GM23248 (cell line): Measurements from ENCODE around the gene EPHA1. TPM values are rescaled to one million over a fixed set of nuclear protein-coding genes. Genes with fewer than 3 reads are reported as not detected.

ENCODE experiments used
- DNase-seq: peaks from one replicate; pipeline ENCODE4 v3.0.0-alpha.2; 2015
- H2AFZ ChIP-seq: fragments of 200-600 bp; sonication (generic); 2 replicates; pipeline ENCODE4 v1.6.1; 2016; ENCODE audit warnings: antibody characterized with exemption
- H3F3A ChIP-seq: fragments of 200-600 bp; sonication (generic); 2 replicates; pipeline ENCODE4 v1.6.1; 2016; ENCODE audit warnings: mild to moderate bottlenecking, antibody characterized with exemption, mixed run types; ENCODE audit not compliant: insufficient read depth
- H3K27ac ChIP-seq: fragments of 200-600 bp; sonication (generic); 2 replicates; pipeline ENCODE4 v1.5.1; 2016; ENCODE audit warnings: mild to moderate bottlenecking
- H3K27me3 ChIP-seq: fragments of 200-600 bp; sonication (generic); replicated peaks from 2 replicates; pipeline ENCODE4 v1.6.1; 2016; ENCODE audit warnings: mild to moderate bottlenecking; ENCODE audit not compliant: insufficient read depth
- H3K36me3 ChIP-seq: fragments of 200-600 bp; sonication (generic); 2 replicates; pipeline ENCODE4 v1.6.1; 2016; ENCODE audit warnings: low read depth, mild to moderate bottlenecking
- H3K4me1 ChIP-seq: fragments of 200-600 bp; sonication (generic); 2 replicates; pipeline ENCODE4 v1.6.1; 2016; ENCODE audit warnings: mild to moderate bottlenecking; ENCODE audit not compliant: insufficient read depth
- H3K4me2 ChIP-seq: fragments of 200-600 bp; sonication (generic); one replicate; pipeline ENCODE4 v1.6.1; 2016; ENCODE audit warnings: mild to moderate bottlenecking; ENCODE audit not compliant: unreplicated experiment
- H3K4me3 ChIP-seq: fragments of 200-600 bp; sonication (generic); 2 replicates; pipeline ENCODE4 v1.5.1; 2016; ENCODE audit warnings: mild to moderate bottlenecking
- H3K79me2 ChIP-seq: fragments of 200-600 bp; sonication (generic); 2 replicates; pipeline ENCODE4 v1.6.1; 2016; ENCODE audit warnings: mild to moderate bottlenecking; ENCODE audit not compliant: insufficient read depth
- H3K9ac ChIP-seq: fragments of 200-600 bp; sonication (generic); 2 replicates; pipeline ENCODE4 v1.6.1; 2016; ENCODE audit warnings: mild to moderate bottlenecking
- H3K9me2 ChIP-seq: fragments of 200-600 bp; sonication (generic); 2 replicates; pipeline ENCODE4 v1.6.1; 2016; ENCODE audit warnings: mixed run types, mild to moderate bottlenecking, moderate library complexity; ENCODE audit not compliant: insufficient read depth
- H3K9me3 ChIP-seq: fragments of 200-600 bp; sonication (generic); one replicate; pipeline ENCODE4 v1.6.1; 2017; ENCODE audit warnings: low read depth
- H4K20me1 ChIP-seq: fragments of 200-600 bp; sonication (generic); 2 replicates; pipeline ENCODE4 v1.6.0; 2016; ENCODE audit not compliant: insufficient read depth
- EZH2 ChIP-seq: fragments of 200-600 bp; sonication (generic); IDR thresholded peaks from 2 replicates; pipeline ENCODE4 v1.6.1; 2018; ENCODE audit warnings: antibody characterized with exemption, mild to moderate bottlenecking; ENCODE audit not compliant: insufficient read depth, poor library complexity, severe bottlenecking
- EZH2phosphoT487 ChIP-seq: fragments of 200-600 bp; sonication (generic); IDR thresholded peaks from 2 replicates; pipeline ENCODE4 v1.6.1; 2018; ENCODE audit warnings: antibody characterized with exemption, moderate library complexity, mild to moderate bottlenecking, low read depth; ENCODE audit not compliant: insufficient read depth
- WGBS, 2 experiments: methylation state at CpG; one replicate each; pipeline ENCODE4 v1.1.6; 2015 to 2017; ENCODE audit warnings: low lambda C conversion rate in 2 of 2, low coverage in 1 of 2; ENCODE audit errors: missing lambda C conversion rate in 2 of 2; 5-methylcytosine and 5-hydroxymethylcytosine counted together
- in situ Hi-C: fragments of 300-500 bp; cut with MboI; formaldehyde crosslinking; loops from 2 replicates; pipeline ENCODE4 v1.15.0; 2020
- polyA plus RNA-seq: library from polyadenylated mRNA; unstranded; fragments of >200 nt; fragmentation: Nextera tagmentation; extraction: Ambion mirVana; gene quantifications from 2 replicates; pipeline ENCODE4 v1.2.1, GENCODE V29; 2016
- total RNA-seq: library from RNA; depleted of rRNA; stranded (reverse); fragments of >200 nt; shearing (Covaris generic); gene quantifications from 2 replicates; pipeline ENCODE4 v1.2.3, GENCODE V29; 2014; rRNA removed

Gene EPHA1
- total RNA-seq (not detected in 2 replicates), polyA plus RNA-seq (0.80 and 0.83 TPM in 2 replicates)

GRCh38 chr7:143408686-143409561 lies at the start of gene EPHA1:
Gene EPHA1 (minus strand): TSS chr7:143408856. CDS start chr7:143408805, 51 bp downstream.
- in situ Hi-C loops: no loop called here
- no peaks in the 10 kb centered on the region for H3K9me2 ChIP-seq
- H4K20me1 ChIP-seq: no peaks in the 10 kb centered on the region
- peak within 1 kb of the TSS; percentile 57 for H2AFZ ChIP-seq
- H3K4me2 ChIP-seq: no peak within 1 kb of the TSS
- 0 out of 2 replicates have a peak, but pooled peaks cover 3% of the 10 kb centered on the region for H3F3A ChIP-seq
- H3K9me3 ChIP-seq: no peaks in the 10 kb centered on the region
- no peak within 1 kb of the TSS for H3K27ac ChIP-seq
- peak; percentile 42 for DNase-seq
- H3K79me2 ChIP-seq: no peaks in the 10 kb centered on the region
- H3K4me1 ChIP-seq: peaks cover 21% of the 10 kb centered on the region
- 20 to 28% methylated on average over 16 to 36 of the region's 39 CpGs for WGBS, 2 experiments
- no peak within 1 kb of the TSS for H3K4me3 ChIP-seq
- TF ChIP-seq EZH2 (no peak), EZH2phosphoT487 (no peak)
- H3K36me3 ChIP-seq: no peaks in the 10 kb centered on the region
- H3K27me3 ChIP-seq: no peaks in the 10 kb centered on the region
- H3K9ac ChIP-seq: no peak within 1 kb of the TSS

GRCh38 chr7:143458263-143458662 lies 49.6 kb upstream of the EPHA1 start:
- Histone ChIP-seq H3K9me2 (no peaks in the 10 kb centered on the region), H3K4me2 (peak overlapping the region; percentile 80), H3K79me2 (no peaks in the 10 kb centered on the region), H3K27me3 (no peaks in the 10 kb centered on the region), H3K9ac (peak overlapping the region; percentile 72), H3K36me3 (no peaks in the 10 kb centered on the region), H3K4me3 (peak overlapping the region; percentile 50), H3K9me3 (no peaks in the 10 kb centered on the region), H4K20me1 (no peaks in the 10 kb centered on the region), H3K4me1 (peaks cover 65% of the 10 kb centered on the region), H3K27ac (peak overlapping the region; percentile 95), H2AFZ (peak overlapping the region; percentile 54), H3F3A (peaks cover 45% of the 10 kb centered on the region)
- peak; percentile 94 for DNase-seq
- TF ChIP-seq EZH2 (no peak), EZH2phosphoT487 (no peak)
- 0 to 1% methylated on average over 3 of the region's 3 CpGs for whole genome bisulfite sequencing, 2 experiments
- in situ Hi-C loops: no loop called here

- H3K79me2 ChIP-seq: no peaks in the 10 kb centered on the region
- H3K36me3 ChIP-seq: no peaks in the 10 kb centered on the region
- TF ChIP-seq EZH2: no peak
- TF ChIP-seq EZH2phosphoT487: no peak
- peak overlapping the region; percentile 80 for H3K4me2 ChIP-seq
- peak; percentile 79 for DNase-seq
- H3K4me3 ChIP-seq: peak overlapping the region; percentile 50
- H3K27ac ChIP-seq: peak overlapping the region; percentile 95
- H4K20me1 ChIP-seq: no peaks in the 10 kb centered on the region
- H3F3A ChIP-seq: peaks cover 45% of the 10 kb centered on the region
- no peaks in the 10 kb centered on the region for H3K27me3 ChIP-seq
- H3K9me2 ChIP-seq: no peaks in the 10 kb centered on the region
- WGBS, 2 experiments: 29% methylated on average over 4 of the region's 4 CpGs
- H2AFZ ChIP-seq: no peak overlapping the region
- H3K4me1 ChIP-seq: peaks cover 72% of the 10 kb centered on the region
- in situ Hi-C loops: no loop called here
- H3K9me3 ChIP-seq: no peaks in the 10 kb centered on the region
- H3K9ac ChIP-seq: peak overlapping the region; percentile 72
These were observed 48.5 kb upstream of the EPHA1 start for GRCh38 chr7:143456992-143457793.

GRCh38 chr7:143455942-143456341 lies 47.3 kb upstream of the EPHA1 start:
- peaks cover 45% of the 10 kb centered on the region for H3F3A ChIP-seq
- H3K4me3 ChIP-seq: no peak overlapping the region
- H3K9me3 ChIP-seq: no peaks in the 10 kb centered on the region
- H3K9me2 ChIP-seq: no peaks in the 10 kb centered on the region
- in situ Hi-C loops: no loop called here
- no peak for DNase-seq
- TF ChIP-seq EZH2 (no peak), EZH2phosphoT487 (no peak)
- no peak overlapping the region for H2AFZ ChIP-seq
- H3K4me1 ChIP-seq: peaks cover 72% of the 10 kb centered on the region
- H3K36me3 ChIP-seq: no peaks in the 10 kb centered on the region
- no peak overlapping the region for H3K4me2 ChIP-seq
- no peaks in the 10 kb centered on the region for H3K79me2 ChIP-seq
- H3K27me3 ChIP-seq: no peaks in the 10 kb centered on the region
- no peak overlapping the region for H3K9ac ChIP-seq
- WGBS, 2 experiments: 84 to 87% methylated on average over 4 of the region's 4 CpGs
- no peaks in the 10 kb centered on the region for H4K20me1 ChIP-seq
- H3K27ac ChIP-seq: peak overlapping the region; percentile 95
